ENCODE measurements around the gene CLDN10.

GRCh38 chr13:95507991-95508390, 44.5 kb upstream of the CLDN10 start:
- TF ChIP-seq JUNB (IDR thresholded peaks at IDR 0.05) (no peak), FOSL2 (IDR thresholded peaks at IDR 0.05) (no peak), FOSL2 (CRISPR knock-in tag; IDR thresholded peaks at IDR 0.05) (no peak), POLR2A (IDR thresholded peaks at IDR 0.05; ENCODE audit: low read length) (no peak), PBX3 (IDR thresholded peaks at IDR 0.05) (no peak), REST (IDR thresholded peaks at IDR 0.05) (no peak), CBX8 (IDR thresholded peaks at IDR 0.05) (no peak), NR3C1 (IDR thresholded peaks at IDR 0.05) (no peak), CEBPB (IDR thresholded peaks at IDR 0.05) (no peak)
- TF ChIP-seq, protein P1, sequence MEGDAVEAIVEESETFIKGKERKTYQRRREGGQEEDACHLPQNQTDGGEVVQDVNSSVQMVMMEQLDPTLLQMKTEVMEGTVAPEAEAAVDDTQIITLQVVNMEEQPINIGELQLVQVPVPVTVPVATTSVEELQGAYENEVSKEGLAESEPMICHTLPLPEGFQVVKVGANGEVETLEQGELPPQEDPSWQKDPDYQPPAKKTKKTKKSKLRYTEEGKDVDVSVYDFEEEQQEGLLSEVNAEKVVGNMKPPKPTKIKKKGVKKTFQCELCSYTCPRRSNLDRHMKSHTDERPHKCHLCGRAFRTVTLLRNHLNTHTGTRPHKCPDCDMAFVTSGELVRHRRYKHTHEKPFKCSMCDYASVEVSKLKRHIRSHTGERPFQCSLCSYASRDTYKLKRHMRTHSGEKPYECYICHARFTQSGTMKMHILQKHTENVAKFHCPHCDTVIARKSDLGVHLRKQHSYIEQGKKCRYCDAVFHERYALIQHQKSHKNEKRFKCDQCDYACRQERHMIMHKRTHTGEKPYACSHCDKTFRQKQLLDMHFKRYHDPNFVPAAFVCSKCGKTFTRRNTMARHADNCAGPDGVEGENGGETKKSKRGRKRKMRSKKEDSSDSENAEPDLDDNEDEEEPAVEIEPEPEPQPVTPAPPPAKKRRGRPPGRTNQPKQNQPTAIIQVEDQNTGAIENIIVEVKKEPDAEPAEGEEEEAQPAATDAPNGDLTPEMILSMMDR (IDR thresholded peaks at IDR 0.05) = no peak

Measured in A549 (cell line).